Thymus (tissue), 11 donors: ENCODE measurements around the gene TMEM39B. TPM values are rescaled to one million over a fixed set of nuclear protein-coding genes. Genes with fewer than 3 reads are reported as not detected.

ENCODE experiments used
- DNase-seq, 9 donors: peaks; one replicate each; pipeline ENCODE4 v3.0.0-alpha.2; 2013; ENCODE audit warnings: low spot score in 9 of 9, low read depth in 6 of 9, missing footprints in 1 of 9
- H3K27ac ChIP-seq, 2 donors: one replicate each; pipeline ENCODE4 v1.5.1; 2013; ENCODE audit warnings: control low read depth in 1 of 2, low read depth in 1 of 2, low read length in 1 of 2, mild to moderate bottlenecking in 1 of 2, moderate library complexity in 1 of 2
- H3K27me3 ChIP-seq, 2 donors: one replicate each; pipeline ENCODE4 v1.5.1; 2013; ENCODE audit warnings: low read length in 1 of 2; ENCODE audit not compliant: control insufficient read depth in 2 of 2, insufficient read depth in 1 of 2
- H3K36me3 ChIP-seq, 2 donors: one replicate each; pipeline ENCODE4 v1.5.1; 2013; ENCODE audit warnings: low read length in 1 of 2, mild to moderate bottlenecking in 1 of 2, moderate library complexity in 1 of 2; ENCODE audit not compliant: control insufficient read depth in 2 of 2, insufficient read depth in 2 of 2
- H3K4me1 ChIP-seq, 2 donors: one replicate each; pipeline ENCODE4 v1.5.1; 2013; ENCODE audit warnings: low read length in 2 of 2; ENCODE audit not compliant: control insufficient read depth in 2 of 2, insufficient read depth in 2 of 2
- H3K4me3 ChIP-seq, 2 donors: one replicate each; pipeline ENCODE4 v1.5.1; 2013; ENCODE audit warnings: low read length in 2 of 2, control low read depth in 1 of 2, mild to moderate bottlenecking in 1 of 2
- H3K9me3 ChIP-seq, 2 donors: one replicate each; pipeline ENCODE4 v1.5.1; 2013; ENCODE audit warnings: low read length in 1 of 2, mild to moderate bottlenecking in 1 of 2; ENCODE audit not compliant: control insufficient read depth in 2 of 2, insufficient read depth in 1 of 2
- WGBS: extraction: QIAGEN DNeasy Blood & Tissue Kit; methylation state at CpG from one replicate; pipeline ENCODE4 v1.1.7; 2013; 5-methylcytosine and 5-hydroxymethylcytosine counted together
- polyA plus RNA-seq: library from polyadenylated mRNA; stranded (reverse); fragments of 200-250 nt; gene quantifications from one replicate; pipeline ENCODE4 v1.2.3, GENCODE V29; 2013
- total RNA-seq: library from RNA; stranded (reverse); fragments of 120-200 nt; gene quantifications from one replicate; pipeline ENCODE4 v1.2.4, GENCODE V29; 2013
- donor health status: healthy.

TMEM39B gene
- total and polyA plus RNA-seq, 2 donors: 4.7 to 13.1 TPM

DNA sequence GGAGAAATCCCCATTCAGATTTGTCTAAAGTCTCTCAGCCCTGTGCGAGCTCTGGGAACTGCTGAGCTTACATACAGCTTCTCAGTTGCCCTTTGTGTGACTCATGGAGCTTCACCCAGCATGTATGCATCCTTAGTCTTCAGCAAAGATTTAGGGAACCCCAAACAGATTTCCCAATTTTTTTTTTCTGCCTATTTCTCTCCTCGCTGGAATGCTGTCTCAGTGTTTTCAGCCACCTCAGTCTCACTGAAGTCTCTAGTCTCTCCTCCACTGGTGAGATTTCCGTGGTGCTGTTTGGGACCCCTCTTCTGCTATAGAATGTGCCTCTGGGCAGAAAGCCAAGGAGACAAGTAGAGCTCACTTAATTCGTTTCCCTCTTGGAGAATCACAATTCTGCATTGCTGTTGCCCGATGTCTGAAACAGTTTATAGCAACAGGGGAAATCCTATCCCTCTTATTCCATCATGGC is 78.6 kb downstream of the TMEM39B start:
- 90% methylated on average over 5 of the region's 5 CpGs for WGBS
- H3K36me3 ChIP-seq: peaks cover 15 to 34% of the 10 kb centered on the region in 2 donors
- DNase-seq: no peak

More for the DNA sequence above, 78.6 kb downstream of the TMEM39B start:
- Histone ChIP-seq H3K4me3 (no peak overlapping the region), H3K27me3 (no peaks in the 10 kb centered on the region), H3K27ac (no peak overlapping the region), H3K9me3 (peaks cover 1 to 16% of the 10 kb centered on the region in 2 donors), H3K4me1 (no peaks in the 10 kb centered on the region)

Other genes starting within 250 kb of the TMEM39B start
- gene PTP4A2, start 134.6 kb upstream of the TMEM39B start, total RNA-seq: 748 TPM
- 214 TPM for gene PTP4A2, start 134.6 kb upstream of the TMEM39B start, polyA plus RNA-seq
- gene KHDRBS1, start 59.1 kb upstream of the TMEM39B start, total RNA-seq: 71.8 TPM
- 124 TPM for gene KHDRBS1, start 59.1 kb upstream of the TMEM39B start, polyA plus RNA-seq
- 17.1 TPM for gene KPNA6, start 35.1 kb downstream of the TMEM39B start, total RNA-seq
- gene KPNA6, start 35.1 kb downstream of the TMEM39B start, polyA plus RNA-seq: 10.0 TPM
- 33.1 TPM for gene TXLNA, start 106.7 kb downstream of the TMEM39B start, total RNA-seq
- gene TXLNA, start 106.7 kb downstream of the TMEM39B start, polyA plus RNA-seq: 17.7 TPM
- 64.1 TPM for gene CCDC28B, start 127.7 kb downstream of the TMEM39B start, total RNA-seq
- 28.7 TPM for gene CCDC28B, start 127.7 kb downstream of the TMEM39B start, polyA plus RNA-seq
- 3.0 TPM for gene IQCC, start 132.7 kb downstream of the TMEM39B start, total RNA-seq
- gene IQCC, start 132.7 kb downstream of the TMEM39B start, polyA plus RNA-seq: 2.8 TPM
- not detected for gene DCDC2B, start 136.2 kb downstream of the TMEM39B start, total RNA-seq
- gene DCDC2B, start 136.2 kb downstream of the TMEM39B start, polyA plus RNA-seq: 0.09 TPM
- gene TMEM234, start 149.4 kb downstream of the TMEM39B start, total RNA-seq: 8.5 TPM
- 15.4 TPM for gene TMEM234, start 149.4 kb downstream of the TMEM39B start, polyA plus RNA-seq
- gene EIF3I, start 149.5 kb downstream of the TMEM39B start, total RNA-seq: 161 TPM
- gene EIF3I, start 149.5 kb downstream of the TMEM39B start, polyA plus RNA-seq: 155 TPM
- gene FAM167B, start 174.3 kb downstream of the TMEM39B start, total RNA-seq: 1.2 TPM
- 6.8 TPM for gene FAM167B, start 174.3 kb downstream of the TMEM39B start, polyA plus RNA-seq
- gene LCK, start 178.3 kb downstream of the TMEM39B start, total RNA-seq: 467 TPM
- gene LCK, start 178.3 kb downstream of the TMEM39B start, polyA plus RNA-seq: 175 TPM
- gene HDAC1, start 219.1 kb downstream of the TMEM39B start, total RNA-seq: 150 TPM
- gene HDAC1, start 219.1 kb downstream of the TMEM39B start, polyA plus RNA-seq: 103 TPM